ENCODE results near the gene SMYD4.
"Not testable (repeated sequence)": the region's sequence is repeated elsewhere in the genome, so short reads cannot be mapped to it uniquely, and the experiment has no call there.

Gene SMYD4

DNA sequence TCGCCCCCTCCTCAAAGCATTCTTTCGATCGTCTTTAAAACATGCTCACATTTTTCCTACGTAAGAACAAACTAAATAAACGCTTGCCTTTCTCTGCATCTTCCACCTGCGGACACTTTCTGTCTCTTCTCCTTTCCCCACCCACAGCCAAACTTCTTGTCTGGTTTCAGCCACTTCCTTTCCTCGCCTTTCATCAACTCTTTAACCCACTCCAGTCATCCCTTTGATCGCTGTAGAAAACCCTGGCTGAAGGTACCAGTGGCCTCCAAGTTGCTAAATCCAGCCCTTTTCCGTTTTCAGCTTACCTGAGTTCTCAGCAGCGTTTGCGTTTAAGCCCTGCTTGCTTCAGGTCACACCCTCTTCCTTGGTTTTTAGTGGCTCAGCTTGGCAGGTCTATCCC lies 586 bp upstream of the SMYD4 start:
- DNase-seq (ENCODE audit: low spot score): no peak

DNA sequence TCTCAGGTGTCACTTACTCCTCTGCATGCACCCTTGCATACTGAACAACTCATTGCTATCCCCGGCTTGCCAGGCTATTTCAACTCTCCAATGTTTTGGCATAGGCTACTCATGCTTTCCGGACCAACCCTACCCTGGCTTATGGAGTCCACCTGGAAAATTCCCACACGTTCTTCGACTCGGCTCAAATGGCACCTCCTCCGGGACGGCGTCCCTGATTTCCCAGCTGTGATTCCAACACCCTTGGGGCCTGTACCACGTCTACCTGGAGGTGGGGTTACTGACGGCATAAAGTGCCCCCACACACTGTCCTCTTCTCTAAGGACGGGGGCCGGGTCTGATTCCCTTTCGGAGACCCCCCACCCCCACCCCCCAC lies 498 bp downstream of the SMYD4 start:
- DNase-seq (ENCODE audit: low spot score): no peak

DNA sequence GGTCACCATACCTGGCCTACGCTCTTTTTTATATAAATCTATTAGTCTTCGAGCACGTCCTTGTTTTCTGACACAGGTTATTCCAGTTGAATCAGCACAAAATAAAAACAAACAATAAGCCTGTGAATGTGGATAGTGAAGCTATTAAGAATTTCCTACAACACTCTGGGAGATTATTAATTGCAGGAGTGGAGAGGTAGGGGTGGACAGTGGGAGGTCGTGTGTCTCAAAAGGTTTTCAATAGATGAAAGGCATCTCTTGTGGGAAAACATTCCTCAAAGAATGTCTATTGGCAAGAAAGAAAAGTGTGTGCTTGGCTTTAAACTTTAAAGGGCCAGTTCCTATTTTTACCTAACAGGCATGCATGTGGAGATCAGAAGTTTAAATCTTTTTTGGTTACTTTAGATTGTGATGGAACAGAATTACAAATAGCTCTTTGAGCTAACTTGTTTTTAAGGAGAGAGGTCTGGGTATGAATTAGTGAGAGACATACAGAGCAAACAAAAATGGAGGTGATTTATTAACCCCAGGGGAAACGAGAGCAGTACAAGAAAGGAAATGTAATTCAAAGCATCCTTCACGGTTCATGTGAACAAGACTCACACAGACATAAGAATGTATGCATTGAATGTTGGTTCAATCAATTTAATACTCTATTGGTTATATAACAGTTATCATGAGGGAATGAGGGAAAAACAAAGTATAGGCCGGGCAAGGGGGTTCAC lies 9.0 kb downstream of the SMYD4 start:
- no peak for DNase-seq (ENCODE audit: low spot score)

DNA sequence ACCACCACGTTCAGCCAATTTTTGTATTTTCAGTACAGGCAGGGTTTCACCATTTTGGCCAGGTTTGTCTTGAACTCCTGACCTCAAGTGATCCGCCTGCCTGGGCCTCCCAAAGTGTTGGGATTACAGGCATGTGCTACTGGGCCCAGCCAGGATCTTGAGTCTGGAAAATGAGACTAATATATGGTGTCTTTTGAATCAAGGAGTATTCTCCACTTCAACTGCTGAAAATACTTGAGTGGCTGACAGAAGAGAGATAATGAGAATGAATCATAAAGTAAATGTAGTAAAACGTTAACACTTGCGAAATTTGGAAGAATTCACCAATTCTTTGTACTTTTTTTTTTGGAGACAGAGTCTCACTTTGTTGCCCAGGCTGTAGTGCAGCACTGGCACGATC lies 16.6 kb downstream of the SMYD4 start:
- no peak for DNase-seq (ENCODE audit: low spot score)

DNA sequence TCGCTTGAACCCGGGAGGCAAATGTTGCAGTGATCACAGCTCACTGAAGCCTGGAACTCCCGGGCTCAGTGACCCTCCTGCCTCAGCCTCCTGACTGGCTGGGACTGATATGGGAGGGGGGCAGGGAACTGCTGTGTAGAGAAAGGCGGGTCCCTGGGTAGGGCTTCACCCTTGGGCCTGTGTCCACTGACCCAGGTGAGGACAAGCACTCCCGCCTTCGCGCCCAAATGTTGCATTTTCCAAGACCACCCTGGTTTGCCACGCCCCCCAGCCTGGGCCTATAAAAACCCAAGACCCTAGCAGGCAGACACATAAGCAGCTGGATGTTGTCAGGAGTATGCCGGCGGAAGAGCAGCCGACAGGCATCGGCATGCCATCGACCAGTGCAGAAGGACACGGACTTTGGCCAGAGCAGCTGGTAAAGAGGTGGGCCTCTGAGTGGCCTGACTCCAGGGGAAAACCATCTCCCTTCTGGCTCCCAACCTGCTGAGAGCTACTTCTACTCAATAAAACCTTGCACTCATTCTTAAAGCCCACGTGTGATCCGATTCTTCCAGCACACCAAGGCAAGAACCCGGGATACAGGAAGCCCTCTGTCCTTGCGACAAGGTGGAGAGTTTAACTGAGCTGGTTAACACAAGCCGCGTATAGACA lies 19.1 kb downstream of the SMYD4 start:
- no peak for DNase-seq (ENCODE audit: low spot score)

DNA sequence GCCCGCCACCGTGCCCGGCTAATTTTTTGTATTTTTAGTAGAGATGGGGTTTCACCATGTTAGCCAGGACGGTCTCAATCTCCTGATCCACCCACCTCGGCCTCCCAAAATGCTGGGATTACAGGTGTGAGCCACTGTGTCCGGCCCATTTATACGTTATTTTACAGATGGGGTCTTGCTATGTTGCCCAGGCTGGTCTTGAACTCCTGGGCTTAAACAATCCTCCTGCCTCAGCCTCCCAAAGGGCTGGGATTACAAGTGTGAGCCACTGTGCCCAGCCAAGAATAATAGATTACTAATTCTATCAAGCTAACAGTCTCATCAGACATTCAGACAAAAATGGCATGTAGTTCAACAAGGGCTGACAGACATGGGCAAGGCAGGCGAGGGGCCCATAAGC lies 19.9 kb downstream of the SMYD4 start:
- not testable (repeated sequence) for DNase-seq (ENCODE audit: low spot score)

DNA sequence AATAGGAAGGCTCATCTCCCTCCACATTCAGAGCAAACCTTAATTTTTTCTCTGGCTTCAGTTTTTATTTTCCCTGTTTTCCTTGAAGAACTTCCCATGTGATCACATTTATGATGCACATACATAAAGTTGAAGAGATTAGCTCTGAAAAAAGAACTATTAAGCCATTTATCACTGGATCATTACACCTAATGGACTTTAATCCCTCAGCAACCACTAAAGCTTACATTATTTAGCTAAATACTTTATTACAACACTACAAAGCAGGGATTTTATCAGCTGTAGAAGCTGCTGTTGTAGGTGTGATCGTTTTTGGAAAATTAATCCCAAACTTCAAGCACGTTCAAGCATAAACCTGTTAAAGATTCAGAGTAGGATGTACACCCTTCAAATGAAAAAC lies 21.1 kb downstream of the SMYD4 start:
- DNase-seq (ENCODE audit: low spot score): no peak

DNA sequence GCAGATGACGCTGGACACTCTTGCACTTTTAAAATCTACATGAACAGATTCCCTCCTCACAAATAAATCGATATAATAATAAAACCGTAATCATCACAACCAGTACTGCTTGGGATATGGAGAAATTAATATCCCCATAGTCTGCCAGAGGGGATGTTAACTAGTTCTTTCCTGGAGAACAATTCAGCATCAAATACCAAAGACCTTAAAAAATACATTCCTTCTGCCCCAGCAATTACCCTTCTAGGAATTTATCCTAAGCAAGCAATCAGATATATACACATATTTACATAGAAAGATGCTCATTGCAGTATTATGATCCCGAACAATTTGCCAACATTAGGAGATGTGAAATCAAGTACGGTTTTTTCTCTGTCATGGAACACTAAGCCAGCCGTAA lies 21.8 kb downstream of the SMYD4 start:
- no peak for DNase-seq (ENCODE audit: low spot score)

DNA sequence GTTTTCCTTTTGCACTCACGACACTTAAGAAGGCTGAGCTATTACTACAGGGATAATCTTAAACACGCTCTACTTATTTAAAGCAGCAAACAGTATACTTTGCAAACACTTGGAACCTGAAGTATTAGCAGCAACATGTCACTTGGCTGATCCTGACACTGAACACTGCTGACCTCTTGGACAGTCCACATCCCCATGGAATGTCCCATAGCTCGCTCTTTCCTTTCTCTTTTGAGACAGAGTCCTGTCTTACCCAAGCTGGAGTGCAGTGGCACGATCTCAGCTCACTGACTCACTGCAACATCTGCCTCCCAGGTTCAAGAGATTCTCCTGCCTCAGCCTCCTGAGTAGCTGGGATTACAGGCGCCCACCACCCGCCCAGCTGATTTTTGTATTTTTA lies 26.4 kb downstream of the SMYD4 start:
- no peak for DNase-seq (ENCODE audit: low spot score)

DNA sequence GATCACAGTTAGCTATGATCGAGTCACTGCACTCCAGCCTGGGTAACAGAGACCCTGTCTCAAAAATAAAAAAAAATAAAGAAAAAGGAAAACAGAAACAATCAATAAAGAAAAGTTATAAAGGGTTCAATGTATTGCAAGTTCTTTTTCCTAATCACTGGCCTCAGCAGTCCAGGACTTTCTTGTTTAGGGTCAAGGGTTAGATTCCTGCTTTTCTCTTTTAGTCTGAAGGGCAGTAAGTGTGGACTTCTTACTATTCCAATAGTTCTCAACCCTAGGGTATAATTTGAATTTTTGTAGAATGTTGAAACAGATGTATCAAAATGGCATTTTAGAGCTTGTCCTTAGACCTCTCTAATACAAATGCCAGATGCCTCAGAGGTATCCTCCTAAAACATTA lies 27.3 kb downstream of the SMYD4 start:
- no peak for DNase-seq (ENCODE audit: low spot score)

DNA sequence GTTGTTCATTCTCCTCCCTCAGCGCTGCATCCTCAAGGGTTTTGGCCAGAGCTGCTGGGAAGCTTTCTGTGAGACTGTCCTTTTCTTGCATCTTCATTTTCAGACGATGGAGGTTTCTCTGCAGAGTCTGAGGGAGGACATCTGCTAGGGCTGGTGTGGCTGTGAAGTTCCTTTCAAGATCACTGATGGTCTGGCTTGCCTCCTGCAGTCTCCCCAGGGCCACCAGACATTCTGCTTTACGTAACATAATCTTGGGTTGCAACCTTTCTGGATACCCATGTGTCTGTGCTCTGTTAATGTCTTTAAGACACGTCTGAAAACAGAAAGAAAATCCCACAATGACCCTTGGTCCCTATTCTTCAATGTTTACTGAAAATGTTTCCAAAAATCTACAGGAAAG lies 29.0 kb downstream of the SMYD4 start:
- no peak for DNase-seq (ENCODE audit: low spot score)

DNA sequence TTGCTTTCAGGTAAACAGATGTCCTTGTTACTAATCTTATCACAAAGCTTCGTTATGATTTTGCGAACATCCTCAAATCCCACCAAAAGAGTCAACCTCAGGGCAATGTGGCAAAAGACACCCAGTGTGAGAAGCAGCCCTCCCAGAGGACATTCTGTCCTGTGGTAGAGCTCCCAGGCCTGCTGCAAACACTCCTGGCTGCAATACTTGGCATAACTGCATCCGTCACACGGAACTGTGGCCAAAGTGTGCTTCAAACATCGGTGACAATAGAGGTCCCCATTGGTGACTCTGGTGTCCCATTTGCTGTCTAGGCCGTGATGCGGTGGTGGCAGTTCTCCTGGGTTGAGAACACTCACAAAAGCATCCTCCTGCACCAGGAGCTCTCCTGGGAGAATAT lies 29.5 kb downstream of the SMYD4 start:
- DNase-seq (ENCODE audit: low spot score): no peak

DNA sequence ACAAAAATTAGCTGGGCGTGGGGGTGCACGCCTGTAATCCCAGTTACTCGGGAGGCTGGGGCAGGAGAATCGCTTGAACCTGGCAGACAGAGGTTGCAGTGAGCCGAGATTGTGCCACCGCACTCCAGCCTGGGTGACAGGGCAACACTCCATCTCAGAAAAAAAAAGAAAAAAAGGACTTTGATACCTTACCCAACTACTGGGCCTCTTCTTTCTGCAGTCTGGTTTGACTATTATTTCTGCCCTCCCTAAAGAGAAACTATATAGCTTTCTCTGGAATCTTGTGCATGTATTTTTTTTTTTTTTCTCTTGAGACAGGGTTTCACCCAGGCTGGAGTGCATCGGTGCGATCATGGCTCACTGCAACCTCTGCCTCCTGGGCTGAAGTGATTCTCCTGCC lies 31.9 kb downstream of the SMYD4 start:
- DNase-seq (ENCODE audit: low spot score): not testable (repeated sequence)

DNA sequence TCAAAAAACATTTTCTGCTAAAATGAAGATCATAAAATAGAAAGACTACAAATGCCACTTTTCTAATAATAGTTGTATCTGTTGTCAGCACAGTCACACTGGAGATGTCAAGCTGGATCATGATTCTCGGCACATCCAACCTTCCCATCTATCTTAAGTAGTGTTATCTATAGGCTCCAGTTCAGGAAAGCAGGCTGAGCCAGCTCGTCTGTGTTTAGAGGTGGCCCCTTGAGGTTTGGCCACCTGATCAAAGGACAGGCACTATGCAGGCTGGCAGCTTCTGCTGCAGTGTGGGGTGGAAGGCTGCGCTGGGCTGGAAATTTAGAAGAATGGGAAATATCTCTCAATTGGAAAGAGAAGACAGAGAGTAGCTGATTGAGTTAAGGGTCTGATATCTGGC lies 32.4 kb downstream of the SMYD4 start:
- no peak for DNase-seq (ENCODE audit: low spot score)

DNA sequence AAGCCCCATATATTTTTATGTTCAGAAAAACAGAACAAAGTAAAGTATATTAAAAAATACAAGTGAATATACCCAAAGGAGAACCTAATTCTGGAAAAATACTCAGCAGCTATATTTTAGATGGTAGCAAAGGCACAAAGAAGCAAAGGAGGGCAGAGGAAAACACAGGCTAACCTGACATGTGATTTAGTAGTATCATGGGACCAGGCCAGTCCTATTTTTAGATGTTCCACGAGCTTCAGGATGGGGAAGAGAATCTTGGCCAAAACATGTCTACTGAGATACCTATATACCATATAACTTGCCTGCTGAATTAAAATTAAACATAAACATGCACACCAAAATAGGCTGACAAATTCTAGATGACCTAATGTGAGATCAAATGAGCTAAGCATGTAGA lies 32.9 kb downstream of the SMYD4 start:
- DNase-seq (ENCODE audit: low spot score): no peak

DNA sequence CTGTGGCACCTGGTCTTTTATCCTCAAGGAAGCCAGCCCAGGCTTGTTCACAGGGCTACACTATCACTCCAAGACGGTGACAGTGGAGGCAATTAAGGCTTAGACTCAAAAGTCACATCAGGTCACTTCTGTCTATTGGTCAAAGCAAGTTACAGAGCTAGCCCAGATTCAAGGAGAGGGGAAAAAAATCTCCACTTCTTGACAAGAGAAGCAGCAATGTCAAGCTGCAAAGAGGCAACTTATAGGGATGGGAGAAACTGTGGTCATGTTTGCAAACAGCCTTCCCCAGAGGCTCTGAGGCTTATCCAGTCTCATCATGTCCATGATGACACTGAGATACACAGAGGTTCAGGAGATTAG lies 36.3 kb downstream of the SMYD4 start:
- DNase-seq (ENCODE audit: low spot score): no peak

DNA sequence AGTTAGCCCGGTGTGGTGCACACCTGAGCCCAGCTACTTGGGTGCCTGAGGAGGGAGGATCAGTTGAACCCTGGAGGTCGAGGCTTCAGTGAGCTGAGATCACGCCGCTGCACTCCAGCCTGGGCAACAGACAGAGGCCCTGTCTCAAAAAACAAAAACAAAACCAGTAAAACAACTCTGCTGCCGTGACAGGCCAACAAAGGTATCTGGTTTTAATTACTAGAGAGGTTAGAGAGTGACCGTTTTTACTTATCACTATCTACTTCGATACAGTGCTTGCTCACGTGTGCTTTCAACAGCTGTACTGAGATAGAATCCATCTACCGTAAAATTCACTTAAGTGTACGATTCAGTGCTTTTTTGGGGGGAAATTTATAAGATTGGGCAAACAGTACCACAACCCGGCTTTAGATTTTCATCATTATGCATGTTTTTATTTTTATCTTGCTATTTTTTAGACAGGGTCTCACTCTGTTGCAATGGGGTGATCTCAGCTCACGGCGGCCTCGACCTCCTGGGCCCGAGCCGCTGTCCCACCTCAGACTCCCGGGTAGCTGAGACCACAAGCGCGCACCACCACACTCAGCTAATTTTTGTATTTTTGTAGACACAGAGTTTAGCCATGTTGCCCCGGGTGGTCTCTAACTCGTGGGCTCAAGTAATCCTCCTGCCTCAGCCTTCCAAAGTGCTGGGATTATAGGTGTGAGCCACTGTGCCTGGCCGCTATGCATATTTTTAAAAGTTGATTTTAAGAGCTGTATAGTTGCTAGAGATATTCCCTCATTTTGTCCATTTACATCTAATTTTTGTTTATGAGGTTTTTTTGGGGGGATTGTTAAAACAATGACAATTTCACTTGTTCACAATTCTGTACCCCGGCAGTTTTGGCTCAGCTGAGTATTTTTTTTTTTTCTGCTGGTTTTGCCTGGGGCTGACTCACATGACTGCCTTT lies 36.9 kb downstream of the SMYD4 start:
- DNase-seq (ENCODE audit: low spot score): no peak

DNA sequence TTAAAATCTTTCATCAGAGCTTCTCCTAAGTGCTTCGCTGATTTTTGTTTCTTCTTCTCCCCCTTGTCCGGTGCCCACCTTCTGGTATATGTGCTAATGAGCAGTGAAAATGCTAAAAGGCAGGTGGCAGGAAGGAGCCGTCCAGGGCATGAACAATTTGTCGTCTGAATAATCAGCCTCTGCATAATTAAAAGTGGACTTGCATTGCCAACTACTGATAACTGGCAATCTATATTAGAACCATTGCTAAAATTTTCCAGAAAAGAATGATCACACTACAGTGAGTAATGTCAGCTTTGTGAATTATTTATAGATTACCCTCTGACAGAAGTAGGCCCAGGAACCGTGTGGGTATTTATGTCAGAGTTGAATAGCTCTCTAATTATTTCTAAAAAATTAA lies 39.8 kb downstream of the SMYD4 start:
- no peak for DNase-seq (ENCODE audit: low spot score)

DNA sequence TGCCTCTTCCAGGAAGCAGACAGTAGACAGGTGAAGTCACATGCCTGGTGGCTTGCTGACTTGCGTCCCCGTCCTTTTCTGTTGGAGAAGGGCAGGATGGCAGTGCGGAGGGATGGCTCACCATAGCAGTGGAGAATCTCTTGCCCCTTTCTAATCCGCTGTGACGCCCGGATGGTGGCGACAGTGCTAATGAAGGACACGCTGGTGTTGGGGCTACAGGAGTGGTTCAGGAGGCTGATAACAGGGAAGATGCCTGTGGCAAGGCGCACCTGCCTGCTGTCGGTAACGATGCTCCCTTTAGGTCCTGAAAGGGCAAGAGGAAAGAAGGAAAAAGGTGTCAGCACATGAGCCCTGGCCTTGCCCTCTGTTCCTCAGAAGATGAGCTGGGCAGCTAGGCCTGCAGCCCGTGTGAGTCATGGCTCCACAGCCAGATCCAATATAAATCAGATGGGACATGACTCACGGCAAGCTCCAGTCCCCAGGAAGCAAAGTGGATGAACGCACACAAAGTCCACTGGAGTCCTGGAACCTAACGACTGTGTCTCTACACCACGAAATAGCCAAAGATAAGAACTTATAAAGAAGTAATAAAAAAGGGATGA lies 42.3 kb downstream of the SMYD4 start:
- DNase-seq (ENCODE audit: low spot score): no peak

DNA sequence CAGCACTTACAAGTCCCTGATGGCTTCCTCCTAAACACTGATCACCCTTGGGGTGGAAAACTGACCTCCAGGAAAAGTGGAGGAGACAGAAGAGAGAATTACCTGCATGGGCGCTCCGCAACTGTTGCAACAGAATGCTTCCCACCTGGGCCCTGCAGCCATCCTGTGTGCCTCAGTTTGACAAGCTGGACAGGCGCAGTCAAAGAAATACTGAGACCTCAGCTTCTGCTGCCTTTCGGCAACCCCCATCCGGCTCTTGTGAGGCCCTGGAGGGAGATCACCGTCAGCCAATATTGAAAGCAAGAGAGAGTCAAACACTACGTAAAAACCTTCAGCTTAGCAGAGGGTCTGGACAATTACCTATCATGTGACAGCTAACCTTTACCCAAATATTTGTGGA lies 43.0 kb downstream of the SMYD4 start:
- no peak for DNase-seq (ENCODE audit: low spot score)

DNA sequence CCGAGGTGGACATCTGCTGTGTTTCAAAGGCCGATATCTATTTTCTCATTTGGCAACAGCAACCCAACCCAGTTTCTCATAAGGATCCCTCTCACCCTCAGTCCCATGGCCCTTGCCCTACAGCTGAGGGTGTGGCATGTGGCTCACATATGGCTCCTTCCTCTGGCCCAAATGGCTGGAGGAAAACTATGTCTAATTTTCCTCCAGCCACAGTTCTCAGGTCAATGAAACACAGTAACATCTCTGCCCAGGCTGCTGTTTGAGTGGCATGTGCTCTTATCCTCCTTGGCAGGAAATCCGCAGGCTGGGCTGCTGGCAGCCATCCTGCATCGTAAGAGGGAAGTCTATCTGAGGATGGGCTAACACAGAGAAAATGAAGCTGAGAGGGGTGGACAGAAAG lies 43.8 kb downstream of the SMYD4 start:
- no peak for DNase-seq (ENCODE audit: low spot score)

DNA sequence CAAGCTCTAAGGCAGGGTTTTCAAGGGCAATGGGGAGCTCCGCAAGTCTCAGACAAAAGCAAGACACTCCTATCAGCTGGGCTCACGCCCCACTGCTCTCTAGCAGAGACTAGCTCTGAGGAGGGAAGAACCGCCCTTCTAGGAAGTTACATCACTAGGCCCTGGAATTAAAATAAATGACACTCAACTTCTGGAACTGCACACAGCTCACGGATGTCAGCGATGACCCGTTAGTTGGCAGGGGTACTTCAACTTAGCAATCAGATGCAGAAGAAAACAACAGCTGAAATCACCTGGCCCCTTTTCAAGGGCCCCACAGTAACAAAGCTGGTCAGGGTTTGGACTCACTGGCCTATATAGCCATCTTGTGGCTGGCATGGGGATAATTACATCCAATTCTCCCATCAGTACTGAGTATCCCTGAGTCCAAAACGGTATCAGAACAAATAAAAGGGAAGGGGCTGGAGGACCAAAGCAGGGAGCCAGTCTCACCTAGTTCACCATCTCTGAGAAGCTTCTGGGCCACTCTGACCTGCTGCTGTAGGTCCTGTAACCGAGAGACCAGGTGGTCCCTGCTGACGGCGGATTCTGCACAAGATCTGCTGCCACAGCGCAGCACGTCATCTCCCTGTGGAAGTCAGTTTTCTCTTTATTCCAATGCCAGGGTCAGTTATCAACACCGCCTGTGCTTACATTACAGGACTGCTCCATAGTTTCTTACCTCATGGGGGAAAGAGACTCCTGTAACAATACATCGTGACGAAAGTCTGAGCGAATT lies 45.7 kb downstream of the SMYD4 start:
- no peak for DNase-seq (ENCODE audit: low spot score)
